Suppressor macrophage (primary cell): ENCODE data around the gene ZNF416.
A peak's percentile ranks its signal among the peaks of the same experiment; 100 is the strongest.

ENCODE experiments used
- DNase-seq, 4 experiments: peaks; one replicate each; pipeline ENCODE4 v3.0.0-alpha.2; 2020 to 2022
- total RNA-seq, 17 experiments: gene quantifications; one replicate each; lab custom pipeline; 2026; ENCODE audit warnings: mixed read lengths in 6 of 17, inconsistent platforms in 3 of 17; lab: John Stamatoyannopoulos, UW

ZNF416 gene
- 1.1 to 9.0 (median 4.7) reads per million in 17 experiments for total RNA-seq

DNA sequence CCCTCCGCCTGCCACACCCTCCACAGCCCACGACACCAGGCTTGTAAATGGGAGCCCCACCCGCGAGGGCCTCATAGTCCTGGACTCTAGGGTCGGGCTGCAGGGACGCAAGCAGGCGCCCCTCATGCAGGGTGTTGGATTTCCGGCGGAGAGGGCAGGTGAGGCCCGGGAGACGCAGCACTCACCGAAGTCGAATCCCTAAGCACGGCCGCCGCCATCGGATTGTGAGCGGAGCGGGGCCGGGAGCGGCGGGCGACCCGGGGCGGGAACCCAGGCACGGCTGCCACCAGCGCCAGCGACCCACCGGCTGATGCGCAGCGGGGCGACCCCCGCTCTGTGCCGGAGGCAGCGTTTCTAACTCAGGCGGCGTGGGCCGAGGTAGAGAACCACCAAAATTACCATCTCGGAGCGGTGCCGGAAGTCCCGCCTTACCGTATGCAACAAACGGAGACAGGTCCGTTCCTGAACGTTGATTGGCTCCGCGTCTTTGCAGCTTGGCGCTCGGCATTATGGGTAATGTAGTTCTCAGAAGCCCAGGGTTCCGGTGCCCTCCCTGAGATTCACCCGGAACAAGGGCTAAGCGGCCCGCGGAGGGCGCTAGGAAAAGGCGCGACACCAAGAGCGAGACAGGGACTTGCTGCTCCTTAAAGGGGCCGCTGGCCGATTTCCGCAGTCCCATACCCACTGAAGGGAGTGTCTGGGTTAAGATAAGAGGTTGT lies at the start of gene ZNF416:
Gene ZNF416, minus strand, starts transcription at position 425 of the 719 bp plus-strand sequence. Its CDS starts 207 bp downstream, at position 218.
- DNase-seq, result peak; percentile 98 to 99 (median 98)

DNA sequence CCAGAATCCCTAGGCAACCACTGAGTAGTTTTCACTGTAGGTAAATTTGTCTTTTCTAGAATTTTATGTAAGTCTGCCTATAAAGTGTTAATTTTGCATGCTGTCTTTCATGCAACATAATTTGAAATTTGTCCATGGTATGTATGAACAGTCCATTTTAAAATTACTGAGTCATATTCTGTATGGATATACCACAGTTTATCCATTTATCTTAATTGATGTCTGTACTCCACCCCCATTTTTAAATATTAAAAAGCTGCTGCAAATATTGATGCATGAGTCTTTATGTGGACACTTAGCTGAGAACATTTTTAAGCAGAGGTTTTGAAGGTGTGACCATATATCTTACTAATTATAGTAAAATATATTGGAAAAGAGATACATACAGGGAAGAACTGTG lies 44.4 kb upstream of the ZNF416 start:
- no peak for DNase-seq

DNA sequence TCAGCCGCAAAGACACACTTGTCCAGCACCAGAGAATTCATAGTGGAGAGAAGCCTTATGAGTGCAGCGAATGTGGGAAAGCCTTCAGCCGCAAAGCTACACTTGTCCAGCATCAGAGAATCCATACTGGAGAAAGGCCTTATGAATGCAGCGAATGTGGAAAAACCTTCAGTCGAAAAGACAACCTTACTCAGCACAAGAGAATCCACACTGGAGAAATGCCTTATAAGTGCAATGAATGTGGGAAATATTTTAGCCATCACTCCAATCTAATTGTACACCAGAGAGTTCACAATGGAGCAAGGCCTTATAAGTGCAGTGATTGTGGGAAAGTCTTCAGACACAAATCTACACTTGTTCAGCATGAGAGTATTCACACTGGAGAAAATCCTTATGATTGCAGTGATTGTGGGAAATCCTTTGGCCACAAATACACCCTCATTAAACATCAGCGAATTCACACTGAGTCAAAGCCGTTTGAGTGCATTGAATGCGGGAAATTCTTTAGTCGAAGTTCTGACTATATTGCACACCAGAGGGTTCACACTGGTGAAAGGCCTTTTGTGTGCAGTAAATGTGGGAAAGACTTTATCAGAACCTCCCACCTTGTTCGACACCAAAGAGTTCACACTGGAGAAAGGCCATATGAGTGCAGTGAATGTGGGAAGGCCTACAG lies 42.1 kb upstream of the ZNF416 start:
- peak in 1 of 4 experiments; percentile 8 for DNase-seq

DNA sequence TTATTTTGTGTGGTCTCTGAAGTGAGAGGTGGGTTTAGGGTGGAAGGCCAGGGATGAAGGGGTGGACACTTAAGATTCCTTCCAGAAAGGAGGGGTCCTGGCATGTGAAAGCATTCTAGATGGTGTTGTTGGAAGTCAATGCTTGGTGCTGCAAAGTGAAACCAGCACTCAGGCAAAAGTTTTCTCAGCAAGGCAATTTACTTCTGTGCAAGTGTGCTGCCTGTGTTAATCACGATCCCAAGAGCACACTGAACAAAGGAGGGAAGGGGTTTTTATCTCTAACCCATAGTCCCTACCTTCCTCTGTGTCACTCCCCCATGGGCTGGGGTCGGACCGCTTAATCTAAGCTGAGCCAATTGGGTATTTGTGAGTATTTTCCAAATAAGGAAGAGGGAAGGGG lies 36.6 kb upstream of the ZNF416 start:
- DNase-seq, result peak in 2 of 4 experiments; percentile 14 to 25

DNA sequence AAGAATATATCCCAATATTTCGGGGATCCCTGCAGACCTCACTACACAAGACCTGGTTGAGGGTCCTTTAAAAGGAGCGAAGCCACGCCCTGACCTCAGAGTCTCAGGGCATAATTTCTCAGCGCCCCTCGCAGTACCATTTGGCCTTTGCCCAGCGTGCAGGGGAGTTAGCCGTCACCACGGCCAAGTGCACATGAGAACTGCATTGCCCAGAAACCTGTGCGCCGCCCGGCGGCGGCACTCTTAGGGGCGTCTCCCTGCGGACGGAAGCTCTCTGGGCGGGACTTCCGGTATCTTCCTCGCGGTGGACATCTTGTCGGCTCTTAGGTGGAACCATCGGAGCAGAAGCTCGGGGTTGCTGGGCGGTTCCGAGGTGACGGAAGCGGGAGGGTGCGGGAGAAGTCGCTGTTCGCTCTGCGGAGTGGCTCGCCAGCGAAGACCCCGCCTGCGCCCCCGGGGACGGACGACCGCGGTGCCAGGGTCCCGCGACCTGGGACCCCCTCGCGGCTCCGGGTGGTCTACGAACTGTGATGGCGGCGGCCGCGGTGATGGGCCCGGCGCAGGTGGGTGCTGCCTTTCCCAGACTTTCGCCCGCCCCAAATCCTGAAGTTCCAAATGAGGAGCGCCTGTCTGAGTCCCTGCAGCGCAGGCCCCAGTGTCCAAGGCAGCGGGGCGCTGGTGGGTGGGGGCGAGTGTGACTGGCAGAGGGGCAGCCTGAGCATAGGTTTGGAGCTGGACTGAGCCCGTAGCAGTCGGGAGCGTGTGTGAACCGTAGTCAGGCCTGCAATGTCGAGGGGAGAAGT lies 35.4 kb upstream of the ZNF416 start, which contains the start of gene ZNF134:
Gene ZNF134, plus strand, starts transcription at position 302 of the 803 bp plus-strand sequence. CDS start 5,227 bp downstream, outside the sequence.
- peak; percentile 92 to 97 (median 95) for DNase-seq

DNA sequence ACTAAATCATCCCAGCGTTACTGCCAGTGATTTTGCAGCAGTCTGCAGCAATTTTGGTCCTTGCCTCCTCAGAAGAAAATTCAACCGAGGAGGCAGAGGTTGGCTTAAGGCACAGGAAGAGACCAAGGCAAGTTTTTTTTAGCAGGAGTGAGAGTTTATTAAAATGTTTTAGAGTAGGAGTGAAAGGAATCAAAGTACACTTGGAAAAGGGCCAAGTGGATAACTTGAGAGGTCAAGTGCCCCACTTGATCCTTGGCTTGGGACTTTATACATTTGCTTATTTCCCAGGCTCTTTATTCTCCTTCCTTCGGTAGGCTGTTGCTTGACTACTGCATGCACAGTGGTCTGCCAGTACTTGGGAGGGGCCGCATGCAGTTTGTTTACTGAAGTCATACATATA lies 32.4 kb upstream of the ZNF416 start:
- DNase-seq, result no peak

DNA sequence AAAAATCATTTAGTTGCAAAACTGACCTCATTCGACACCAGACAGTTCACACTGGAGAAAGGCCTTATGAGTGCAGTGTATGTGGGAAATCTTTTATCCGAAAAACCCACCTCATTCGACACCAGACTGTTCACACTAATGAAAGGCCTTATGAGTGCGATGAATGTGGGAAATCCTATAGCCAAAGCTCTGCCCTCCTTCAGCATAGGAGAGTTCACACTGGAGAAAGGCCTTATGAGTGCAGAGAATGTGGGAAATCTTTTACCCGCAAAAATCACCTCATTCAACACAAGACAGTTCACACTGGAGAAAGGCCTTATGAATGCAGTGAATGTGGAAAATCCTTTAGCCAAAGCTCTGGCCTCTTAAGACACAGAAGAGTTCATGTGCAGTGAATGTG lies 28.2 kb upstream of the ZNF416 start:
- DNase-seq, result no peak

DNA sequence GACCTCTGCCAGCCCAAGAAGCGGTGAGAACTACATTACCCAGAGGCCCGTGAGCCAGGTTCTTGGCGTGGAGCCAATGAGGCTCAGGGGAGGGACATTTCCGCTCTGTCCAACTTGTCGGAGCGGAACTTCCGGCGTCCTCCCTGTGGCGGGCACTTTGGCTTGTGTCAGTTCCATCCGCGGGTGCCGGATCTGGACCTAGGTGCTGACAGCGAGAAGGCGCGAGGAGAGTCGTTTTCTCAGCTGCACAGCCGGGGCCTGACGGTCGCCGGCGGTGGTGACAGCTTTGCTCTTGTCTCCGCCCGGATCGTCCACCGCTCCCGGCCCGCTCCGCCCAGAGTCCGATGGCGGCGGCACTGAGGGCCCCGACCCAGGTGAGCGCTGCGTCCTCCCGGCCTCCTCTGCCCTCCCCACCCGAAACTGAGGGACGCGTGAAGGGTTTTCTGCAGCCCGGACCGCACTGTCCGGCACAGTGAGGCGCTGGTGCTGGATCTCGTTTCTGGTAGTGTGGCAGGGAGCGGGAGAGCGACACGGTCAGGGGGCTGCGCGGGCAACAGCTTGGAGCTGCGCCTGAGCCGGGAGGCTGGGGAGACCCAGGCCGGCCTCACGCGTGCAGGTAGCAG lies 21.2 kb upstream of the ZNF416 start, which contains the start of gene ZNF530:
Gene ZNF530, plus strand, starts transcription at position 125 of the 623 bp plus-strand sequence. CDS start 4,461 bp downstream, outside the sequence.
- DNase-seq, result peak; percentile 96 to 99 (median 97)

DNA sequence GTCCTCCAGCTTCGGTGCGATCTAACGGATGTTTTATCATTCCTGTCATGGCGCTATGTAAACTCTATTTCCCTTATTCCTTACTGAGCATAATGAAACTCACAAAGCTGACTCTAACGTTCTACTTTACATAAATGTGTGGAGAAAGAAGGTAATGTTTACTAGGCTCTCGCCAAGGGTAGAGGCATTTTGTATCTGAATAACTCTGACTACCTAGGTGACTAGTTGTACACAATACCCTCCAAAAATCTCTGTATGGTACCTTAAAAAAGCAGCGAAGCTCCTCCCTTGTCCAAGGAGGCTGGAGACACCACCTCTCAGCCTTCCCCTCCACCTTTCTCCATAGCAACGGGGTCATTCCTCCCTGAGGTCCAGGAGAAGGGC lies 20.7 kb upstream of the ZNF416 start:
- no peak for DNase-seq

DNA sequence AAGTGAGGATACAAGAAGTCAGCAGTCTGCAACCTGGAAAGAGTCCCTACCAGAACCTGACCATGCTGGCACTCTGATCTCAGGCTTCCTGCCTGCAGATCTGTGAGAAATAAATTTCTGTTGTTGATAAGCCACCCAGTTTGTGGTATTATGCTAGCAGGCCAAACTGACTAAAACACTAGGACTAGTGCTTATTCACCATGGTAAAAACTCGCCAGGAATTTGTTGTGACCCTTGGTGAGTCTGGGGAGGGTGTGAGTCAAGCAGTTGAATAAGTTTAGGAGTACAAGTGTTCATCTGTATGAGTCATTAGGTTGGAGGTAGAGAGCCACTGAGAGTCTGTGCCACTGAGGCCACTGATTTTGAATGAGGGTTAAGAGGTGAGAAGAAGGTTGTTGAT lies 8.8 kb upstream of the ZNF416 start:
- no peak for DNase-seq

DNA sequence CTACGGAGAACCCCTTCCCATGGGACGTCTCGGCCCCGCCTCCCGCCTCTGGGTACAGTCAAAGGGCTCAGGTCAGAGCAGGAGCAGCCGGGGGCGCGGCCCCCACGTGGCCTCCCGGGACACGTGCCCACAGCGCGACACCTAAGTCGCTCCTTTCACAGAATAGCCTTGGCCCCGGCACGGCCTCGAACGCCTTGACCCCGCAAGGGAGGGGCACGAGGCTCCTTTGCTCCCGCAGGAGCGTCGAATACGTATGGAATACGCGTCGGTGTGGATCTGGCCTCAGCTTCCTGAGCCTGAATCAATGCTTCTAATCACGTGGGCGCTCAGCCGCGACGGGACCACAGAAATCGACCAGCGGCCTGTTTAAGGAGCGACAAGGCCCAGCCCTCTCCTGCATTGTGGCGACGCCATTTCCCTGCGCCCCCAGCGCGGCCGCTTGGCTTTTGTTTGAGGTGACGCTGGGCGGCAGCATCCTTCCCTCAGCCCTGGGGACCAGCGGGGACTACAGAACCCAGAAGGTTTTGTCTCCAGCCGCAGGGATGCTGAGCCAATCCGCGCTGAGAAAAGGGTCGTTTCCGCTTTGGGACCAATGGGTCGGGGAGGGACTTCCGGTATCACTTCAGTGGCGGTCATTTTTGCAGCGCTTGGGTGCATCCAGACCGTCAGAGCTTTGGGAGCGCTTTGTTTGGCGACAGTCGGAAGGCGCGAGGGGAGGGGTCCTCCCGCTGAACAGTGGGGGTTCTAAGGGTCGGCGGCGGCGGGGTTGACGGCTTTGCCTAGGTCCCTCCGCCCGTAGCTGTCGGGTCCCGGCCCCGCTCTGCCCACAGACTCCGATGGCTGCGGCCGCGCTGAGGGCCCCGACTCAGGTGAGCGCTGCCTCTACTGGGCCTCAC lies 5.1 kb upstream of the ZNF416 start, which contains the start of gene ZIK1:
Gene ZIK1, plus strand, starts transcription at position 625 of the 896 bp plus-strand sequence. Its CDS starts 212 bp downstream, at position 837.
- DNase-seq, result peak; percentile 91 to 95 (median 93)

DNA sequence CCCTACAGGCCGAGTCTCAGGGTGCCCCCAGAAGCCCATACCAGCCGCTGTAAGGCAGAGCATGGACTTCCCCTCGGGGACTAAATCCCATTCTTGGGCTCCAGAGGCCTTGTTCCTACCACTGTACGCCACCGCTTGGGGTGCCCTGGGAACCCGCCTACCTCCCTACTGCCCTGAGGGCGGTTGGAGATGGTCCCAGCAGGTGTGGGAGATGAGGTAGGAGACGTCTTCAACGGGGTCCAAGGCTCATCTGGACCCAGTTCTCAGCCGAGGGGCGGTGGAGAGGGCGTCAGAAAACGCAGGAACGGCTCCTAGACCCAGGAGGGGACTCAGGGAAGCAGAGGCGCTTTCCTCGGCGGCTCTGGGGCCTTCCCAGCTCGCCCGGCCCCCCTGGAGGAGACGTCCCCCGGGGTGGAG lies 4.4 kb upstream of the ZNF416 start:
- DNase-seq, result no peak

DNA sequence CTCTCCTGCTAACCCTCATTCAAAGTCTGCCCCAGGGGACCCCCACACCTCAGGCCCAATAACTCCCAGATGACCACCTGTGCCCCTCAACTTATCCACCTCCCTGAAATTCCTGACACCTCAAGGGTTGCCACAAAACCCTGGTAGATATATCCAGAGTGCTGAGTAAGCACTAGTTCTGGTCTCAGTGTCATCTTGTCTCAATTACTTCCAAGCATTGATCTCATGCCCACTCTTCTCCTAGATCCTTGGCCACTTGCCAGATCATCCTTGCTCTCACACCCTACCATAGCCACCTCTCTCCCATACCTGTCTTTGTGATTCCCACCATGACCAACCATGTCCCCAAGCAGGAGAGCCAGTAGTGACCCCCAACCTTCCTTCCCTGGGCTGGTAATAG lies 2.0 kb downstream of the ZNF416 start:
- no peak for DNase-seq

DNA sequence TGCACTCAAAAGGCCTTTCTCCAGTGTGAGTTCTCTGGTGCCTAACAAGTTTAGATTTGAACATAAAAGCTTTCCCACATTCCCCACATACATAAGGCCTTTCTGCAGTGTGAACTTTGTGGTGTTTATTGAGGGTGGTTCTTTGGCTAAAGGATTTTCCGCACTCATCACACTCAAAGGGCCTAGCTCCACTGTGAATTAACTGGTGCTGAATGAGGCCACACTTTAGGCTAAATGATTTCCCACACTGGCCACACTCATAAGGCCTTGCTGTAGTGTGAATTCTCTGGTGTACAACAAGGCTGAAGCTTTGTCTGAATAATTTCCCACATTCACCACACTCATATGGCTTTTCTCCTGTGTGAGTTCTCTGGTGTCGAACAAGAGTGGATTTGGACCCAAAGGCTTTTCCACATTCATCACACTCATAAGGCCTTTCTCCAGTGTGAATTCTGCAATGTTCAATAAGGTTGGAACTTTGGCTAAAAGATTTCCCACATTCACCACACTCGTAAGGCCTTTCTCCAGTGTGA lies 6.2 kb downstream of the ZNF416 start:
- no peak for DNase-seq

DNA sequence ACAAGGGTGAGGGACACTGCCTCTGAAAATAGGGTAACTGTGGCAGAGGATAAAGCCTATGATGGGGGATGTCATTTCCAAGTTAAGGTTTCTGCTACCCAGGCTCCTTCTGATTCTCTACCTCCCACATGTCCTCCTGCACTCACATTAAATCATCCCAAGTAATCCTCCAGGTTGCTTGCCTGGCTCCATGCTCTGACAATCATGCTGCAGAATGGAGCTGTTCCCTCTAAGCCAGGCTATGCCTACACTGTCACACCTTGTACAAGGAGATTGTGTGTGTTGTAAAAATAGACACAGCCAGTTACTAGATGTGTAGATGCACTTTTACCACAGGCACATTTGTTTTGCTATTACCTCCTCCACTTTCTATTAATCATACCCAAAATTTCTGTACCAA lies 8.0 kb downstream of the ZNF416 start:
- no peak for DNase-seq

DNA sequence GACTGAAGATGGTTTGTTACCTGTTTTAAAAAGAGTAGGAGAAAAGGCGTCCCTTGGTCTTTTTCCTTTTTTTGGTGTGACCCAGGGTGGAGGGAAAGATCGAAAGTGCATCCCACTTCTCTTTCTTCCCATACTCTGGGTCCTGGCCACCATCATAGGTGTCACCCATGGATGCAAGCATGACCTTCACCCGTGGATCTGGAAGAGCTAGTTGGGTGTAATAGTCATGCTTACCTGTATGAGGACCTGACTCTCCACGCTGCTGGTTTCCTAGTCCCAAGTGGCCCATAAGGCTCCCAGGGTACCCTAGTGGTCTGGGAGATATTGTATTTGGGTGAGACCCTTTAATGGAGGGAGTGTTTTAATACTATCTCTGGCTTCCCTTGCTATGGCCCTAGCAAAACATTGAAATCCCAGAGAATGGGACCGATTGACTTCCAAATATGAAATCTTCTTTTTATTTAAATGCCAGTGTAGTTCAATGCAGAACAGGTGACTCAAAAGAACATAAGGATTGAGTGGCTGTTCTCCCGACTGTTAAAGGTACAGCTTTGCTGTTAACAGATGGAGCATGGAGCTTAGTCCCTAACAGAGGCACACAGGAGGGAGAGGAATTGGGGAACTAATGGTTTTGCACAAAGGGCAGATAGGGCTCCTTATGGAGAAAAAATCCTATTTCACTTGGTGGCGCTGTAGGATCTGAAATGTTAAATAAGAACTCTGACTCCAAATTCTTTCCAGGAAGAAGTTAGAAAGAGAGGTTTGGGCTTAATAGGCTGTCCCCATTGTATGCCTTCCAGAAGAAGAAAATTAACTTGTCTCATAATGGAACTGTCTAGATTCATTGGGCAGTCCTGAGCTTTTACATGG lies 12.1 kb downstream of the ZNF416 start:
- peak; percentile 20 to 68 (median 44) for DNase-seq

DNA sequence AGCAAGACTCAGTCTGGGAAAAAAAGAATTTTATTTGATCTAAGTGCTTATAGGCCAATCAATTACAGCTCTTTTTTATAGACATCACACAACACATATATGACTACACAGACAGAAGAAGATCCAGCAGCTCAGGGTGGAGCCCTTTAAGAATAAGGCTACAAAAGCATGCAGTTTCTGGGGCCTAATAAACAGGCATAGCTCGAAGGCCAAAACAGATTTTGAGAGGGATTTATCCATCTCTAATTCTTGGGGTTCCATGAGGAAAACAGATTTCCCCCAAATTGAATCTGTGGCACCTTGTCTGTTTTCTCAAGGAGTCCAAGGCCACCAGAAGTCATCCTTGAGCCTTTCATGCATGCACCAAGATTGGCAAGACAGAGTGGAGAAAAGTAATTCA lies 15.2 kb downstream of the ZNF416 start:
- DNase-seq, result no peak

DNA sequence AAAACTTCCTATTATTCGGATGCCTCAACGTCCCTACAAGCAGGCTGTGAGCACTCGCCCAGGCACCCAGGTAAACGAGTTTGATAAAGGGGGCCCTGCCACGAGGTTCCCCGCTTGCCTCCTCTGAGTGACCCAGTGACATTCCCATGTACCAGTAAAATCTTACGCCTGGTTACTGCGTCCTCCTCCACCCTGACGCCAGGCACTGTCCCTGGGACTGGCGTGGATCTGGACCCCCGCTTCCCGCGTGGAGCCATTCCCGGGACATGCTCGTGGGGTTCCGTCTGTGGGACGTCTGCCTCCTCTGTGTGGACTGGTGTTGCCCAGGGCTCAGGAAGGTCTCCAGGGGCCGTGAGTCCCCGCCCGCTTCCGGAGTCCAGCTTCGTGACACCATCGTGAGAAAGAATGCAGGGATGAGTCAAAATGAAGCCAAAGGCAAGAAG lies 18.6 kb downstream of the ZNF416 start:
- no peak for DNase-seq

DNA sequence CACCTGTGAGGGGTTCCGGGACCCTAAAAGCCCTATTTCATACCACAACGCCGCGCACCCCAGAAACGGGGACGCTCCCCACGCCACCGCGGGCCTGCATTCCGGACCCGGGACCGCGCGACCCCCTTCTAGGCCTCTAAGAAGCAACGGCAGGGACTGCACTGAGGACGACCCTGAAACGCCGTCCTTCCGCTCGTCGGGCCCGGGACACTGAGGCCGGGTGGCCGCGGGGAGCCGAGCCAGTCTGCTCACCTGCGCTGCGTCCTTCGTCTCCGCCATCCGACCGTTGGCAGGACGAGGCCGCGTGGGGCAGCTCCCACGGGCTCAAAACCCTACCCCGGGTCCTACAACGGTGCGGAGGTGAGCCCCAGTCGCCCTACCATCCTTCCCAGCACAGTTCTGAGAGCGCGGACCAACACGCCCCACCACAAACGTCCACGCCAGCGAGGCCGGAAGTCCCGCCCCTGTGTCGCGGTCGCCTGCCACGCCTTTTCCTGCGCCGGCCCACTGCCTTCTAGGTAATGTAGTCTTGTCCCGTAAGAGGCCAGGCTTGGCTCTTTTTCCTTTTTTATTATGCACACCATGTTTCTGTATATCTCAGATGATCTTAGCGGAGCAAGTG lies 19.2 kb downstream of the ZNF416 start, which contains the start of gene ZNF550:
Gene ZNF550, minus strand, starts transcription at position 460 of the 622 bp plus-strand sequence. Its CDS starts 181 bp downstream, at position 279.
- DNase-seq, result peak; percentile 89 to 95 (median 92)
